ENCODE data around the gene CFD.
A peak's percentile ranks its signal among the peaks of the same experiment; 100 is the strongest.
"Not testable (repeated sequence)": the region's sequence is repeated elsewhere in the genome, so short reads cannot be mapped to it uniquely, and the experiment has no call there.

CFD gene

DNA sequence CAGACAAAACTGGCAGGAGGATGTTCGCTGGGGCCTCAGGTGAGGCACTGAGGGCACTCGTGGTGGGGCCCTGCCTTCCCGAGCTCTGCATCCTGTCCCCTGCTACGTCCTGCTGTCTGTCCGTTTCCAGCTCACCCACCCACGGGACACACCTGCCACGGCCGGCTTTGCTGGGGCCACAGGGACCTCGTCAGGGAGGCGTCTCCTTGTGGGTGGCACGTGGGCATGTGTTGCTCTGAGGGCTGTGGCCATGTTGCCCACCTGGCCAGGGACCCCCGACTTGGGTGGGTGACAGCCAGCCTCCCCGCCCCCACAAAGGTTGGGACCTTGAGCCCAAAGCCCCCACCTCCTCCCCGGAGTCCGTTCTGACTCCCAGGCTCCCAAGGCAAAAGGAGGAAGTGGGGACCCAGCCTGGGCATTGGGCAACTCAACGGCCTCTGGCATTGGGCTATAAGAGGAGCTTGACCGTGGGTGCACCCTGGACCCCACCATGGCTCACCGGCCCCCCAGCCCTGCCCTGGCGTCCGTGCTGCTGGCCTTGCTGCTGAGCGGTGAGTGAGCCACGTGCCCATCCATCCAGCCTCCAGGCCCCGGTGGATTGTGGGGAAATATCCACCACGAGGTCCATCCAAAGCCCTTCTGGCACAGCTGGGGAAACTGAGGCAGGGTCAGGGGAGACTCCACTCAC, 18.8 kb upstream of the CFD start, which contains the start of gene PRTN3:
Gene PRTN3, plus strand, starts transcription at position 481 of the 688 bp plus-strand sequence. Its CDS starts 10 bp downstream, at position 491.
- Histone ChIP-seq H3K4me1 (peaks cover 11% of the 10 kb centered on the region), H3K27me3 (ENCODE audit: low read depth) (peaks cover 12% of the 10 kb centered on the region), H3K36me3 (replicated peaks) (no peaks in the 10 kb centered on the region), H3K9me3 (no peaks in the 10 kb centered on the region), H3K4me3 (no peak within 1 kb of the TSS)
- in situ Hi-C loops (cut with MboI; ENCODE audit: low sequenced_read_pairs) = no loop called here
- DNase-seq (ENCODE audit: low spot score in 2 of 2) = no peak

DNA sequence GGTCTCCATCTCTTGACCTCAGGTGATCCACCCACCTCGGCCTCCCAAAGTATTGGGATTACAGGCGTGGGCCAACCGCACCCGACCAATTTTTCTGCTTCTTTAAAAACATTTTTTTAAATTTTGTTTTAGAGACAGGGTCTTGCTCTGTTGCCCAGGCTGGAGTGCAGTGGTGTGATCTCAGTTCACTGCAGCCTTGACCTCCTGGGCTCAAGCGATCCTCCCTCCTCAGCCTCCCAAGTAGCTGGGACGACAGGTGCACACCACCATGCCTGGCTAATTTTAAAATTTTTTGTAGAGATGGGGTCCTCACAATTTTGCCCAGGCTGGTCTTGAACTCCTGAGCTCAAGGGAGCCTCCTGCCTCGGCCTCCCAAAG, 16.7 kb upstream of the CFD start:
- peaks cover 12% of the 10 kb centered on the region for H3K27me3 ChIP-seq (ENCODE audit: low read depth)
- H3K36me3 ChIP-seq (replicated peaks); H3K9me3 ChIP-seq; DNase-seq (ENCODE audit: low spot score in 2 of 2); in situ Hi-C loops (cut with MboI; ENCODE audit: low sequenced_read_pairs); H3K4me3 ChIP-seq: not testable (repeated sequence)
- H3K4me1 ChIP-seq = peaks cover 11% of the 10 kb centered on the region

DNA sequence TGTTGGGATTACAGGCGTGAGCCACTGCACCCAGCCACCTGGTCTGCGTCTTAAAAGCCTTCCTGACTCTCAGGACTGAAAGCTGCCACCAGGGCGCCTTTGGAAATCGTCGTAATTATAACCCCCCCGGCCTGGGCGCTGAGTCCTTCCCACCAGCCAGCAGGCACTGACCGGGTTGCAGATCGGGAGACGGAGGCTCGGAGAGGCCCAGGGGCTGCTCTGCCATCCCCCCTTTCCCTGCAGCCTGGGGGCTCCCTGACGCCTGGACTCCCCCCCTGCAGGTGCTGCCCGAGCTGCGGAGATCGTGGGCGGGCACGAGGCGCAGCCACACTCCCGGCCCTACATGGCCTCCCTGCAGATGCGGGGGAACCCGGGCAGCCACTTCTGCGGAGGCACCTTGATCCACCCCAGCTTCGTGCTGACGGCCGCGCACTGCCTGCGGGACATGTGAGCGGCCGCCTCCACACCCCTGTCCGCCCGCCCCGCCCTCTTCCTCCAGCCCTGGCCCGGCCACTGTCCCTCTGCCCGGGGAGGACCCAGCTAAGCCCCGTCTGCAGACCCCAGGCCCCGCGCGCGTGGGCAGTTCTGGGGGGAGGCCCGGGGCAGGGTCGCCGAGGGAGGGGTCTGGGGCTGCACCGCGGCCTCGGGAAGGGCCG, 16.2 kb upstream of the CFD start:
- Histone ChIP-seq H3K4me3 (no peak overlapping the region; the same call in 1 of the 2 replicates), H3K9me3 (no peaks in the 10 kb centered on the region), H3K27me3 (ENCODE audit: low read depth) (peaks cover 12% of the 10 kb centered on the region), H3K36me3 (replicated peaks) (no peaks in the 10 kb centered on the region), H3K4me1 (peaks cover 11% of the 10 kb centered on the region)
- DNase-seq (ENCODE audit: low spot score in 2 of 2) = peak in 1 of 2 experiments; percentile 67
- in situ Hi-C loops (cut with MboI; ENCODE audit: low sequenced_read_pairs) = no loop called here

- DNase-seq (ENCODE audit: low spot score in 2 of 2) = peak in 1 of 2 experiments; percentile 53
- peaks cover 12% of the 10 kb centered on the region for H3K27me3 ChIP-seq (ENCODE audit: low read depth)
- in situ Hi-C loops (cut with MboI; ENCODE audit: low sequenced_read_pairs) = no loop called here
- H3K9me3 ChIP-seq = no peaks in the 10 kb centered on the region
- no peaks in the 10 kb centered on the region for H3K36me3 ChIP-seq (replicated peaks)
- peak overlapping the region; percentile 15; the same call in 1 of the 2 replicates for H3K4me3 ChIP-seq
- peaks cover 11% of the 10 kb centered on the region for H3K4me1 ChIP-seq
Measured at GRCh38 chr19:843836-844545, 15.5 kb upstream of the CFD start.

GRCh38 chr19:844546-844971, 14.9 kb upstream of the CFD start:
- no peaks in the 10 kb centered on the region for H3K9me3 ChIP-seq
- in situ Hi-C loops (cut with MboI; ENCODE audit: low sequenced_read_pairs) = no loop called here
- H3K4me3 ChIP-seq = 0 out of 2 replicates have a peak overlapping the region, but pooled peaks have one; percentile 4
- peaks cover 11% of the 10 kb centered on the region for H3K4me1 ChIP-seq
- no peaks in the 10 kb centered on the region for H3K36me3 ChIP-seq (replicated peaks)
- peaks cover 12% of the 10 kb centered on the region for H3K27me3 ChIP-seq (ENCODE audit: low read depth)
- peak in 1 of 2 experiments; percentile 50 for DNase-seq (ENCODE audit: low spot score in 2 of 2)

DNA sequence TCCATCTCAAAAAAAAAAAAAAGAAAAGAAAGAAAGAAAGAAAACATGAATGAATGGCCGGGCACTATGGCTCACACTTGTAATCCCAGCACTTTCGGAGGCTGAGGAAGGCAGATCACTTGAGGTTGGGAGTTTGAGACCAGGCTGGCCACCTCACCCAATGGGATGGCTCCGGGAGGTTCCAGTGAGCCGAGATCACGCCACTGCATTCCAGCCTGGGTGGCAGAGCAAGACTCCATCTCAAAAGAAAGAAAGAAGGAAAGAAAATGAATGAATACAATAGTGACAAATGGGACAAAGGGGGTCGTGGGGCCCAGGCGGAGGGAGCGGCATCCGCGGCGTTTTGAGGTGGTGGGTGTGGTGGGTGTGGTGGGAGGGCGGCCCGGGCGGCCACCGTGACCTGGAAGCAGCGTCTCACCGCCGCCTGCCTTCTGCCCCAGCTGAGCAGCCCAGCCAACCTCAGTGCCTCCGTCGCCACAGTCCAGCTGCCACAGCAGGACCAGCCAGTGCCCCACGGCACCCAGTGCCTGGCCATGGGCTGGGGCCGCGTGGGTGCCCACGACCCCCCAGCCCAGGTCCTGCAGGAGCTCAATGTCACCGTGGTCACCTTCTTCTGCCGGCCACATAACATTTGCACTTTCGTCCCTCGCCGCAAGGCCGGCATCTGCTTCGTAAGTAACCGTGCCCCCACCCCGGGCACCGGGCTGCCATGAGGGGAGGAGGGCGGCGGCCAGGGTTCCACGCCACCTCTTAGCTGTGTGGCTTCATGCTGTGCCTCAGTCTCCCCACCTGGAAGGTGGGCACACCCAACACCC, 13.6 kb upstream of the CFD start:
- Histone ChIP-seq H3K4me3 (no peak overlapping the region), H3K36me3 (replicated peaks) (no peaks in the 10 kb centered on the region), H3K27me3 (ENCODE audit: low read depth) (peaks cover 12% of the 10 kb centered on the region), H3K4me1 (peaks cover 16% of the 10 kb centered on the region), H3K9me3 (no peaks in the 10 kb centered on the region)
- no peak for DNase-seq (ENCODE audit: low spot score in 2 of 2)
- in situ Hi-C loops (cut with MboI; ENCODE audit: low sequenced_read_pairs) = no loop called here

GRCh38 chr19:848386-848921, 11.0 kb upstream of the CFD start:
- Histone ChIP-seq H3K9me3 (no peaks in the 10 kb centered on the region), H3K36me3 (replicated peaks) (no peaks in the 10 kb centered on the region), H3K4me1 (peaks cover 11% of the 10 kb centered on the region), H3K4me3 (no peak overlapping the region), H3K27me3 (ENCODE audit: low read depth) (peaks cover 5% of the 10 kb centered on the region)
- DNase-seq (ENCODE audit: low spot score in 2 of 2) = no peak
- in situ Hi-C loops (cut with MboI; ENCODE audit: low sequenced_read_pairs) = no loop called here

GRCh38 chr19:849195-849594, 10.3 kb upstream of the CFD start:
- in situ Hi-C loops (cut with MboI; ENCODE audit: low sequenced_read_pairs); H3K9me3 ChIP-seq; H3K4me1 ChIP-seq; H3K4me3 ChIP-seq; H3K27me3 ChIP-seq (ENCODE audit: low read depth); H3K36me3 ChIP-seq (replicated peaks); DNase-seq (ENCODE audit: low spot score in 2 of 2): not testable (repeated sequence)

DNA sequence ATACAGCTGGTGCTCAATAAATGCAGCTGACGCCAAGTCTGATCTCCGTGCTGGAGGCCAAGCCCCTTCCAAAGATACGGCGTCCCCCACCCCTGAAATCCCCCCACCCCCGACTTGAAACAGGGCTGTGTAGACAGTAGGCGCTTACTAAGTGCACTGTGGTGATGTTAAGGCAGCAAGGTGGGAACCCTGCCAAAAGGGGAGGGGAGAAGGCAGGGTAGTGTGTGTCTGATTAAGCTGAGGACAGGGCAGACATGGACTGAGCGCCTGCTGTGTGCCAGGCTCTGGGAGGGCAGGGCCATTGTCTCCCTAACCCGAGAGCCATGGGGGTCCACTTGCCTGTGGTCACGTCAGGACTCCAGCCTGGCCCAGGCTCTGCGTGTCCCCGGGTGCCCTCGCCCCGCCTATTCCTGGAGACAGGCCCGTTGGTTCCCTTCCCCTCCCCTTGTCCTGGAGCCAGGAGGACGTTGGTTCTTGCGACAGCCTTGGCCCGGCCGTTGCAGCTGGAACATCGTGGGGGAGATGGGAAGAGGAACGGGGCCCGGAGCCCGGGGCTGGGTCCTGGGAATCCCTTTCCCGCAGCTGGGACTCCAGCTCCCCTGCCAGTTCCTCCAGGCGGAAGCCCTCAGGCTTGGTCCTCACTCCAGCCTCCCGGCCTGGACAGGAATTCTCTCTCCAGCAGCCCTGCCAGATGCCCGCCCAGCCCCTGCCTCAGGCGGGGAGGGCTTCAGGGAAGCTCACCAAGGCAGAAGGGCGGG, 9.1 kb upstream of the CFD start:
- H3K9me3 ChIP-seq = no peaks in the 10 kb centered on the region
- in situ Hi-C loops (cut with MboI; ENCODE audit: low sequenced_read_pairs) = no loop called here
- DNase-seq (ENCODE audit: low spot score in 2 of 2) = peak in 1 of 2 experiments; percentile 59
- no peaks in the 10 kb centered on the region for H3K27me3 ChIP-seq (ENCODE audit: low read depth)
- H3K4me3 ChIP-seq = no peak overlapping the region
- no peaks in the 10 kb centered on the region for H3K36me3 ChIP-seq (replicated peaks)
- peaks cover 4% of the 10 kb centered on the region; the same call in 1 of the 2 replicates for H3K4me1 ChIP-seq

DNA sequence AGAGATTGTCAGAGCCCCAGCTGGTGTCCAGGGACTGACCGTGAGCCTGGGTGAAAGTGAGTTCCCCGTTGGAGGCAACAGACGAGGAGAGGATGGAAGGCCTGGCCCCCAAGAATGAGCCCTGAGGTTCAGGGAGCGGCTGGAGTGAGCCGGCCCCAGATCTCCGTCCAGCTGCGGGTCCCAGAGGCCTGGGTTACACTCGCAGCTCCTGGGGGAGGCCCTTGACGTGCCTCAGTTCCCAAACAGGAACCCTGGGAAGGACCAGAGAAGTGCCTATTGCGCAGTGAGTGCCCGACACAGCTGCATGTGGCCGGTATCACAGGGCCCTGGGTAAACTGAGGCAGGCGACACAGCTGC, 8.5 kb upstream of the CFD start:
- Histone ChIP-seq H3K4me3 (no peak overlapping the region), H3K27me3 (ENCODE audit: low read depth) (no peaks in the 10 kb centered on the region), H3K36me3 (replicated peaks) (no peaks in the 10 kb centered on the region), H3K9me3 (no peaks in the 10 kb centered on the region), H3K4me1 (peaks cover 4% of the 10 kb centered on the region; the same call in 1 of the 2 replicates)
- in situ Hi-C loops (cut with MboI; ENCODE audit: low sequenced_read_pairs) = no loop called here
- no peak for DNase-seq (ENCODE audit: low spot score in 2 of 2)

DNA sequence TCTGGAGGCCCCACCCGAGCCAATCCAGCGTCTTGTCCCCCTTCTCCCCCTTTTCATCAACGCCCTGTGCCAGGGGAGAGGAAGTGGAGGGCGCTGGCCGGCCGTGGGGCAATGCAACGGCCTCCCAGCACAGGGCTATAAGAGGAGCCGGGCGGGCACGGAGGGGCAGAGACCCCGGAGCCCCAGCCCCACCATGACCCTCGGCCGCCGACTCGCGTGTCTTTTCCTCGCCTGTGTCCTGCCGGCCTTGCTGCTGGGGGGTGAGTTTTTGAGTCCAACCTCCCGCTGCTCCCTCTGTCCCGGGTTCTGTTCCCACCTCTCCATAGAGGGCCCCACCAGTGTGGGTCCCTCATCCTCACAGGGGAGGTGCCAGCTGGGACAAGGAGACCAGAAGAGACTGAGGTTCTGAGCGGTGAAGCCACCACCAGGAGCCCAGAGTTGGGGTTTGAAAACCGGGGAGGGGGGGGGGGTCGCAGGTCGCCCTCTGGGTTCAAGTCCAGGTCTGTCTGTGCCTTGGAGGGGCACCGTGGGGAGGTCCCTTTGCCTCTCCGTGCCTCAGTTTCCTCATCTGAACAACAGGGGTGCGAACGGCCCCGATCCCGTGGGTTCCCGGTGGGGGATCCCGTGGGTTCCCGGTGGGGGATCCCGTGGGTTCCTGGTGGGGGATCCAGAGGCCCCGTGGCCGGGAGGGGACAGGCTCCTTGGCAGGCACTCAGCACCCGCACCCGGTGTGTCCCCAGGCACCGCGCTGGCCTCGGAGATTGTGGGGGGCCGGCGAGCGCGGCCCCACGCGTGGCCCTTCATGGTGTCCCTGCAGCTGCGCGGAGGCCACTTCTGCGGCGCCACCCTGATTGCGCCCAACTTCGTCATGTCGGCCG, 7.1 kb upstream of the CFD start, which contains the start of gene ELANE:
Gene ELANE, plus strand, starts transcription at position 168 of the 878 bp plus-strand sequence. Its CDS starts 26 bp downstream, at position 194.
- DNase-seq (ENCODE audit: low spot score in 2 of 2) = no peak
- Histone ChIP-seq H3K4me1 (peaks cover 4% of the 10 kb centered on the region; the same call in 1 of the 2 replicates), H3K27me3 (ENCODE audit: low read depth) (no peaks in the 10 kb centered on the region), H3K36me3 (replicated peaks) (no peaks in the 10 kb centered on the region), H3K4me3 (no peak within 1 kb of the TSS), H3K9me3 (no peaks in the 10 kb centered on the region)
- in situ Hi-C loops (cut with MboI; ENCODE audit: low sequenced_read_pairs) = no loop called here
